ENCODE measurements around the gene GABRA6.

The GABRA6 gene

DNA sequence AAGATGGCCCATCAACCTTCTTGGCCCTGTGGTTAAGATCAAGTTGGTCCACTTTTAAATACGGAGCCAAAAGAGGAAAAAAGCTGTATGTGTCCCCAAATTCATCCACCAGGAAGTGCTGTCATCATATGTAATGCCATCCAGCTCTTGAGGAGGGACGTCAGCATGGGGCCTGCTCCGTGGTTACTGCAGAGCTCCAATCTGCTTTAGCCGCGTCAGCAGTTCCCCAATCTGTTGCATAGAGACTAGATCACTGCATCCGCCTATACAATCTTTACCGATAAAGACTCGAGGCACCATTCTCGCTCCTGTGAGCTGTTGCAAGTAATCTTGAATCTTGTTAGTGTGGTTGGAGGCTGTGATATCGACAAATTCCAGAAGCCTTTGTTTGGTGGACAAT, 65.7 kb downstream of the GABRA6 start:
- in situ Hi-C loops (cut with HindIII; ENCODE audit: low sequenced_read_pairs): no loop called here
